COLO668 (cell line): ENCODE data around the gene RBM38.

Experiments
- DNase-seq: peaks from one replicate; lab custom pipeline; 2025; ENCODE audit not compliant: unreplicated experiment; lab: John Stamatoyannopoulos, UW

The RBM38 gene

DNA sequence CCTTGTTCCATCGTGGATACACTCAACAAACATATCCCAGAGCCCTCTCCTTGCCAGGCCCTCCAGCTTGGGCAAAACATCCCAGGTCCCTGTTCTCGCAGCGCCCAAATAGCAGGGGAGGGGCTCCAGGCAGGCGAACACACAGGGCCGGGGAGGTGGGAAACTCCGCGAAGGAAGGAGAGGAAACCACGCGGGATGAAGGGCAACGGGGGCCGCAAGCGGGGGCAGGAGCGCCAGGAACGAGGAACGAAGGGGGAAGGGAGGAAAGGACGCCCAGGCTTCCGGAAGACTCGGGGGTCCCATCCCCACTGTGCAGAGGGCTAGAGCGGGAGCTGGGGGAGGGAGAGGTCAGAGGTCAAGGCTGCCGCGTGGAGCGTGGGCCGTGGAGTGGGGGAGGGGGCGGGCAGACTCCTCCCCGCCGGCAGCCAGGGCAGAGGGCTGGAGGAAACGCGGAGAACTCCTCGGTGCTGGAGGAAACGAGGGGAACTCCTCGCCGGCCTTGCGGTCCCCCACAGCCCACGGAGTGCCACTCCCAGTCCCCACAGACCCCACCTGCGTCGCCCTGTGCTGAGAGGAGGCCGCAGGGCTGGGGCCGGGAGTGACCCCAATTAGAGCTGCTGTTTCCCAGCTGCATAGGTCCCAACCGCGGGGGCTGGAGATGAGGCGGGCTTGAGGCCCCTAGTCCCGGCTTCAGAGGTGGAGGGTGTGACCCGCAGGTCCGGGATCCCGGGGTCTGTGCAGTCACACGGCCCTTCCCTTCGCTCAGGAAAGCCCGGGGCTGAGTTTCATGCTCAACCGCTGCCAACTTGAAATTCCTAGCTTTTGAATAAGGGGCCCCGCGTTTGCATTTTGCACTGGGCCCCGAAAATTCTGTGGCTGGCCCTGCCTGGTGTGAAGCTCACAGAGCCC, 1.2 kb upstream of the RBM38 start:
- peak; percentile 58 for DNase-seq

DNA sequence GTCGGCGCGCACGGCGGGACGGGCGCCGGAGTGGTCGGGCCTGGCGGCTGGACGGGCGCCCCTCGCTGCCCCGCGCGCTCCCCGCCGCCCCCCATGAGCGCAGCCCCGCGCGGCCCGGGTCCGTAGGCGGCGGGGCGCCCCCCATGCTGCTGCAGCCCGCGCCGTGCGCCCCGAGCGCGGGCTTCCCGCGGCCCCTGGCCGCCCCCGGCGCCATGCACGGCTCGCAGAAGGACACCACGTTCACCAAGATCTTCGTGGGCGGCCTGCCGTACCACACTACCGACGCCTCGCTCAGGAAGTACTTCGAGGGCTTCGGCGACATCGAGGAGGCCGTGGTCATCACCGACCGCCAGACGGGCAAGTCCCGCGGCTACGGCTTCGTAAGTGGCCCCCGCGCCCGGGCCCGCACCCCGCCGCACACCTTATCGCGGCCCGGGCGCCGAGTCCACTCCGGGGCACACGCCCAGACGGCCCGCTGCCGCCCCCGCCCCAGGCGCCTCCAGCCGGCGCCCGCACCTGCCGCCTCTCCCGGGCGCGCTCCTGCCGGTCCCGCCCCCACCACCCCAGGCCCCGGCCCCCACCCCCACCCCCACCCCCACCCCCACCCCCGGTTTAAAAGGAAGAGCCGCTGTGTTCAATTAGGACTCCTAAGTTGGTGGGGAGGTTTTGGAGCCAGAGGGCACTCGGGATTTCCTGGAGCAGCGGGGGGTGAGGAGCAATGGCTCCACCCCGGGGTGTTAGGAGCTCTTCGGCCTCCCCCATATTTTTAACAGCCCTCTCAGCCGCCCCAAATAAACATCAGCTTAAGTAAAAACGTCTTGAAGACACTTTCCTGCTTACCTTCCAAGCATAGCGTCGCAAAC, 474 bp downstream of the RBM38 start:
- DNase-seq, result peak; percentile 81

GRCh38 chr20:57392512-57393271, 1.5 kb downstream of the RBM38 start:
- DNase-seq, result peak; percentile 74

DNA sequence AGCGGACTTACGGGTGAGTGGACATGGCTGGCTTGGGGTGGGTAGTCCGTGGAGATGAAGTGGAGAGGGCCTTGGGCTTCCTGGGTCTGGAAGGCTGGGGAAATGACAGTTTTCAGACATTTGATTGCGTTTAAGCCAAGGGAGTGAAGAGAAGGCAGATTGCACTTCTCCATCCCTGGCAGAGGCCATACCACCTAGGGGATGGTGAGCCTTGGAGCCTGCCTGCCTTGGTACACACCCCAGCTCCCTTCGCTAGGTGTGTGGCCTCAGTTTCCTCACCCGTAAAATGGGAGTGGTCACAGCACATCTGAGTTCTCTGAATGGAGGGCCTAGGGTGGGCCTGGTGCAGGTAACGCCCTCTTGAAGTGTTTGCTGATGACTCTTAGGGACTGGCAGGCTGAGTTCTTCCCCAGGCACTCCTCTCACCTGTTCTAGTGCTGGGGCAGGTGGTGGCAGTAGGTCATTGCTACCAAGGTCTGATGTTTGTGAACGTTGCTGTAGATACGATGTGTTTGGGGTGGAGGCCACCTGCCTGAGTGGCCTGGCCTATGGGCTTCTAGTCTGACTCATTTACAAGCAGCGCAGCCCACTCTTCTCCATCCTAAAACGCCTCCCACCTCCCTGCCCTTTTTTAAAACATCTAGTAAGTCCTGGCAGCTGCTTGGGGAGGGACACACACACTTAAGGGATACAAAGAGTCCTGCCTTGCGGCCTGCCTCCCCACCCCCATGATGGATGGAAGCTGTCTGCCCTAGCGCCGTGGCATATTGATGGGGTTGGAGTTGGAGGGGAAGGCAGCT, 2.3 kb downstream of the RBM38 start:
- peak; percentile 96 for DNase-seq

GRCh38 chr20:57394121-57395082, 3.2 kb downstream of the RBM38 start:
- DNase-seq, result peak; percentile 57

DNA sequence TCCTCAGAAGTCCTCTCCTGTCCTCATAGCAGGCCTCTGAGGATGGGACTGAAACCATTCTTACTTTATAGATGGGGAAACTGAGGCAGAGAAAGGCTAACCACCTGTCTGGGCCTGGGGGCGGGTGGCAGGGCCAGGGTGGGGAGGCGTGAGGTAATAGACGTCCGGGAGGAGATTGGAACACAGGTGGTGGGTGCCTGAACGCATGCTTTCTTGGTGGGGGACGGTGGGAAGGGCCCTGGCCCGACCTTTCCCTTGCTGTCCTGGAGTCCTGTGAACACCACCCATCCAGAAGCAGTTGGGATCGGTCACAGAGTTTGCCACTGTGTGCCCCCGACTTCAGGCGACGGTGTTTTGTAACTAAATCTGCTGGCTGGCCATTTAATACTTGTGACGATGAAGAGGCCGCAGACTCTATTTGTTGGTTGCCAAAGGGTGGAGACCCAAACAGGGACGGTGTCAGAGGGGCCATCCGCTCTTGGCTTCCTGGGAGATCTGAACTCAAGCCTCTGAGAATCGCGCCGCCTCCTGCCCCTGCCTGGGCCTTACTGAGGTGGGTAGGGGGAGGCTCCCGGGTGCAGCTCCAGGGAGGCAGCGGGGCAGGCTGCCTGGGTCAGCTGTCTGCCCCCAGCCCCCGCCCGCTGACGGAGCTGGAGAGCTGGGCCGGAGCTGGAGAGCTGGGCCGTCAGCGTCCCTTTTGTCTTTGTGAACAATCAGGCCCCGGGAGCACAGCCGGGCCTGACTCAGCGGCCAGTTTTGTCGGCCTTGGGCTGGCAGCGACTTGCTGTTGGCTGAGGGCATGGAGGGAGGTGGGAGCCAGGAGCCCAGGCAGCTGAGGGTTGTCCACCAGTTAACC, 4.1 kb downstream of the RBM38 start:
- peak; percentile 68 for DNase-seq

DNA sequence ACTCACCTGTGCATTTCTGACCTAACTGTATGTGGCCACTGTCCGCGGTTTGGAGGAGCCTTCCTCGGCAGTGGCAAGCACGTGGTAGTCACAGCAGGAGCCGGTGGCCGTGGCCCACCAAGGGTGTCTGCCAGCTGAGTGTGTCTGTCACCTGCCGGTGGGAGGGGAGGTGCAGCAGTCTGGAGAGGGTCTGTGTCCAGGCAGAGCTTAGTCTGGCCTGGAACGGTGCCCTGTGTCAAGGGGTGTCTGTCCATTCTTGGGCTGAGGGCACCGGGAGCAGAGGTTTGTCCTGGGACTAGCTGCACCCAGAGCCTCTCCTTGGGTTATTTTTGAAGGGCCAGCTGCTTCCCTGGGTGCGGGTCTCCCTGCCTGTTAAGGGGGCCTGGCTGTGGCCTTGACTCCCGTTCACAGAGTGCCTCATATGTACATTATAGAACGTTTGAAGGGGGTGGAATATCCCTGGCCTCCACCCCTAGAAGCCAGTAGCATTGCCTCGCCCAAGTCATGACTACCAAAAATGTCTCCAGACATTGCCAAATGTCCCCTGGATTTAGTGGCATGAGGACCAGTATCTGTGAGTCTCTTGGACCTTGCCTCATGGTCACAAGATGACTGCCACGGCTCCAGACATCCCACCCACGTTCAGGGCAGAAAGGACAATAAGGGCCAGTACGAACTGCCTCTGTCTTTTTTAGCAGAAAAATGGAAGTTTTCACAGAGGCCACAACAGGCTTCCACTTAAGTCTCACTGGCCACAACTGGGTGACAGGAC, 5.2 kb downstream of the RBM38 start:
- DNase-seq, result no peak

GRCh38 chr20:57396984-57397692, 5.9 kb downstream of the RBM38 start:
- DNase-seq, result no peak

GRCh38 chr20:57397693-57398108, 6.5 kb downstream of the RBM38 start:
- peak; percentile 46 for DNase-seq

DNA sequence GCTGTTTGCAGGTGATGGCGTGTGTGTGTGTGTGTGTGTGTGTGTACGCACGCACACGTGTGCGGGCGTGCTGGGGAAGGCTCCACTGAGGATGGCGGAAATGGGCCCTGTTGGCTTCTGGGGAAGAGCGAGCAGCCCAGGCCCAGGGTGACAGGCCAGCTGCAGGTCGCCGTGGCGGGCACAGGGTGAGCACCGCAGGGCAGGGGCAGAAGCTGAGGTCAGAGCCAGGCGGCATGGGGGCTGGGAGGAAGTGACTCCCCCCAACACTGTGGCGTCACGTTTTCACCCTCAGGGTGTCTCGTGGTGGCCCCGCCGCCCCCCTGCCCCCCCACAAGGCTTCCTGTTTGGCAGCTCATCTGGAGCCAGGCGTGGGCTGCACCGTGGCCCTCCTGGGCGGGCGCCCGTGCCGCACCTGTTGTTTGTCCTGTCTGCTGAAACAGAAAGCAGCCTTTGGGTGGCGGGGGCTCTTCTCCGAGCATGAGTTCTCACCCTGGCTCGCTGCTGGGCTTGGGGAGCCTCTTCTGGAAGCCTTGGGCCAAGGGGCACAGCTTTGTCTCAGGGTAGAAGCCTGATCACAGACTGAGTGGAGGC, 7.1 kb downstream of the RBM38 start:
- peak; percentile 95 for DNase-seq

GRCh38 chr20:57398901-57399535, 7.8 kb downstream of the RBM38 start:
- no peak for DNase-seq

DNA sequence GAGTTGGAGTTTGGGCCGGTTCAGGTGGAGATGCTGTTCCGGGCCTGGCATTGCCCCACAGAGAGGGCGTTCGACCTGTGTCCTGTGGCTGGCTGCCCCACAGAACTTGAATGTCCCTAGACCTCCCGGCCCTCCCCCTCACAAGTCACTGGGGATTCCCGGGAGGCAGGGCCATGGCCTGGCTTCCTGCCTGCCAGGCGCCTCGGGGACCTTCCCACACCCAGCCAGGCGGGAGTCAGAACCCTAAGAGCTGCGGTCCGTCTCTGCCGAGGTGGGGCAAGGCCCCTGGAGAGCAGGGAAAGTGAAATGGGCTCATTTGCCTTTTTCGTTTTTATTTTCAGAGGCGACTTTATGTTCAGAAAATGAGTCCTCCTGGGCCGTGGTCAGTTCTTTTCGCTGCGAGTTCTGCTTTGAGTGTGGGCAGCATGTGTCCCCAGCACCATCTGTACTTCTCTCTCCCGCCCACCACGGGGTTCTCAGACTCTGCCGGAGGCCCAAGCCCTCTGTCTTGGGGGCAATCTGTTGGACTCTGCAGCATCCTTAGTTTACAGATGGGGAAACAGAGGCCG, 8.5 kb downstream of the RBM38 start:
- DNase-seq, result peak; percentile 38

- DNase-seq, result no peak
Measured at GRCh38 chr20:57400231-57400701, 9.1 kb downstream of the RBM38 start.

DNA sequence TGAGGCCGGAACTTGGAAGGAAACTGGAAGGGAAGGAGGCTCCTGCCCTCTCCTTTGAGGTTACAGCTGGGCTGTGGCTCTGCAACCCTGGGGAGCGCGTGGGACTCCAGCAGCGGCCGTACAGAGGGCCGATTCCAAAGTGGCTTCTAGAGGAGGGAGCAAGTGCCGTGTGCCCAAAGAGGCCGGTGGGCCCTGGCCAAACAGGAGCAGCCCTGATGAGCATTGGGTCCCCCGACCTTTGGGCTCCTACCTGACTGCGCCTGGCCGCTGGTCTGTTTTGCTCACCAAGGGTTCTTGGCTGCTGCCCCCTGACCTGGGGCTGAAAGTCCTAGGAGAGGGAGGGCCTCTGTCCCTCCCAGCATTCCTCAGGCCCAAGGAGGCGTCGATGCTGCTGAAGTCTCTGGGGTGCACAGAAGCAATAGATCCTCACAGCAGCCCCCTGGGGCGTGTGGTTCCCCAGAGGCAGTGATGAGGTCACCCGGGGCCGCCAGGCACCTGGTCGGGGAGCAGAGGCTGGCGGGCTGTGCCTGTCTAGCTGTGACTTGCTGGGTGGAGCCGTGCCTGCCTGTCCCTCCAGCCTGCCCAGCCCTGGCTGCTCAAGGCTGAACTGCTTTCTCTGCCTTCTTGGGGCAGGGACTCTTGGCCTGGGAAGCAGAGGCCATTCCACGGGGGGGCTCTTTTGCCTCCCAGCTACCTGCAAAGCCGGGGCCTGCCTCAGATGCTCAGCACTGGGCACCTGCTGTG, 9.8 kb downstream of the RBM38 start:
- peak; percentile 34 for DNase-seq

- no peak for DNase-seq
Measured at GRCh38 chr20:57401565-57401918, 10.3 kb downstream of the RBM38 start.
